ENCODE data around the gene MUC4.
"Not testable (repeated sequence)": the region's sequence is repeated elsewhere in the genome, so short reads cannot be mapped to it uniquely, and the experiment has no call there.

MUC4 gene

DNA sequence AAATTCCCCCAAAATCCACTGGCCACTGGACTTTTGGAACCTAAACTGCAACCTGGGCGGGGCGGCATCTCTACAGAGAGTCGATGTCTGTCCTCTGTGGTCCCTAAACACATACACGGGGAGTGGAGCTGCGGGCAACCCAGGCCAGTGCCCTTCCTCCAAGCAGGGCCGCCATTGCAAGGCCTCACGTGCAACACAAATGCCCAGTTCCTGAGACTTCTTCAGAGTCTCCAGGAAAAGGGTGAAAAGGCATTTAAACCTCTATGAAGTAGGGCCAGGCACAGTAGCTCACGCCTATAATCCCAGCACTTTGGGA is 4.9 kb downstream of the MUC4 start:
- TF ChIP-seq, protein P1, sequence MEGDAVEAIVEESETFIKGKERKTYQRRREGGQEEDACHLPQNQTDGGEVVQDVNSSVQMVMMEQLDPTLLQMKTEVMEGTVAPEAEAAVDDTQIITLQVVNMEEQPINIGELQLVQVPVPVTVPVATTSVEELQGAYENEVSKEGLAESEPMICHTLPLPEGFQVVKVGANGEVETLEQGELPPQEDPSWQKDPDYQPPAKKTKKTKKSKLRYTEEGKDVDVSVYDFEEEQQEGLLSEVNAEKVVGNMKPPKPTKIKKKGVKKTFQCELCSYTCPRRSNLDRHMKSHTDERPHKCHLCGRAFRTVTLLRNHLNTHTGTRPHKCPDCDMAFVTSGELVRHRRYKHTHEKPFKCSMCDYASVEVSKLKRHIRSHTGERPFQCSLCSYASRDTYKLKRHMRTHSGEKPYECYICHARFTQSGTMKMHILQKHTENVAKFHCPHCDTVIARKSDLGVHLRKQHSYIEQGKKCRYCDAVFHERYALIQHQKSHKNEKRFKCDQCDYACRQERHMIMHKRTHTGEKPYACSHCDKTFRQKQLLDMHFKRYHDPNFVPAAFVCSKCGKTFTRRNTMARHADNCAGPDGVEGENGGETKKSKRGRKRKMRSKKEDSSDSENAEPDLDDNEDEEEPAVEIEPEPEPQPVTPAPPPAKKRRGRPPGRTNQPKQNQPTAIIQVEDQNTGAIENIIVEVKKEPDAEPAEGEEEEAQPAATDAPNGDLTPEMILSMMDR (IDR thresholded peaks at IDR 0.05; ENCODE audit: insufficient read depth, low read length): no peak
- TF ChIP-seq SPI1 (IDR thresholded peaks at IDR 0.05; ENCODE audit: borderline replicate concordance, low read depth): no peak
- TF ChIP-seq GABPA (IDR thresholded peaks at IDR 0.05; ENCODE audit: low read depth): no peak
- no peak for TF ChIP-seq POLR2AphosphoS5 (IDR thresholded peaks at IDR 0.05; ENCODE audit: low read depth)
- TF ChIP-seq, protein P2, sequence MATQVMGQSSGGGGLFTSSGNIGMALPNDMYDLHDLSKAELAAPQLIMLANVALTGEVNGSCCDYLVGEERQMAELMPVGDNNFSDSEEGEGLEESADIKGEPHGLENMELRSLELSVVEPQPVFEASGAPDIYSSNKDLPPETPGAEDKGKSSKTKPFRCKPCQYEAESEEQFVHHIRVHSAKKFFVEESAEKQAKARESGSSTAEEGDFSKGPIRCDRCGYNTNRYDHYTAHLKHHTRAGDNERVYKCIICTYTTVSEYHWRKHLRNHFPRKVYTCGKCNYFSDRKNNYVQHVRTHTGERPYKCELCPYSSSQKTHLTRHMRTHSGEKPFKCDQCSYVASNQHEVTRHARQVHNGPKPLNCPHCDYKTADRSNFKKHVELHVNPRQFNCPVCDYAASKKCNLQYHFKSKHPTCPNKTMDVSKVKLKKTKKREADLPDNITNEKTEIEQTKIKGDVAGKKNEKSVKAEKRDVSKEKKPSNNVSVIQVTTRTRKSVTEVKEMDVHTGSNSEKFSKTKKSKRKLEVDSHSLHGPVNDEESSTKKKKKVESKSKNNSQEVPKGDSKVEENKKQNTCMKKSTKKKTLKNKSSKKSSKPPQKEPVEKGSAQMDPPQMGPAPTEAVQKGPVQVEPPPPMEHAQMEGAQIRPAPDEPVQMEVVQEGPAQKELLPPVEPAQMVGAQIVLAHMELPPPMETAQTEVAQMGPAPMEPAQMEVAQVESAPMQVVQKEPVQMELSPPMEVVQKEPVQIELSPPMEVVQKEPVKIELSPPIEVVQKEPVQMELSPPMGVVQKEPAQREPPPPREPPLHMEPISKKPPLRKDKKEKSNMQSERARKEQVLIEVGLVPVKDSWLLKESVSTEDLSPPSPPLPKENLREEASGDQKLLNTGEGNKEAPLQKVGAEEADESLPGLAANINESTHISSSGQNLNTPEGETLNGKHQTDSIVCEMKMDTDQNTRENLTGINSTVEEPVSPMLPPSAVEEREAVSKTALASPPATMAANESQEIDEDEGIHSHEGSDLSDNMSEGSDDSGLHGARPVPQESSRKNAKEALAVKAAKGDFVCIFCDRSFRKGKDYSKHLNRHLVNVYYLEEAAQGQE (IDR thresholded peaks at IDR 0.05; ENCODE audit: insufficient replicate concordance, low read depth): no peak
- H3K27me3 ChIP-seq (ENCODE audit: insufficient read depth, poor library complexity, severe bottlenecking): peaks cover 7% of the 10 kb centered on the region

DNA sequence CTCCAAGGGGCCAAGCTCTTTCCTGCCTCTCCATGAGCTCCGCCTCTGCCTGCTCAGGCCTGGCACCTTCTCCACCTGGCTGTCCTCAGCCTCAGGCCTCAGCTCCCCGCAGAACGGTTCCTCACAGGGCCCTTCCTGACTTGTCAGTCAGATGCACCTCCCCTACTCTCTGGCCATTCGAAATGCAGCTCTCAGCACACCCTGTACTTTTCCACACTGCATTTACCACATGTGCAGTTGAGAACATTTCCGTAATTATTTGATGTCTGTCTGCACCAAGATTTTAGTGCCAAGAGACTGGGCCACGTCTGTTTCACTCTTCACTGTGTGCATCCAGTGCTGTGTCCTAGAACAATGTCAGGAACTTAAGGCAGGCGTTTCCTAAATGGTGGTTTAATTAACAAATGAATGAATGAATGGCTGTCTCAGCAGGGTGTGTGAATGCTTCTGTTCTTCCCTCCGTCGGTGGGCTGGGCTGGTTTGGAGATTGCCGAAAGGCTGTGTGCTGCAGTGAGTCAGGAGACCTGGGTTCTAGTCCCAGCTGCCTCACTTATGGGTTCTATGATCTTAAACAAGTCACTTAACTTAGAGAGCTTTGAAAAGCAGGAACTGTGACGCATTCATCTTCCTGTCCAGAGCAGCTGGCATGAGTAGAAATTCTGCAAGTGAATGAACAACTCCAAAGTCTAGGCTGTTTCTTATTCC is 5.4 kb downstream of the MUC4 start:
- H3K4me3 ChIP-seq (replicated peaks; ENCODE audit: insufficient read depth, low read length): no peak overlapping the region
- no peak for DNase-seq (ENCODE audit: low read depth in 1 of 2, low spot score in 1 of 2)
- H3K27me3 ChIP-seq (ENCODE audit: insufficient read depth, poor library complexity, severe bottlenecking): peaks cover 7% of the 10 kb centered on the region
- TF ChIP-seq, protein P1 (IDR thresholded peaks at IDR 0.05; ENCODE audit: insufficient read depth, low read length): no peak
- TF ChIP-seq SPI1 (IDR thresholded peaks at IDR 0.05; ENCODE audit: borderline replicate concordance, low read depth) (no peak), GABPA (IDR thresholded peaks at IDR 0.05; ENCODE audit: low read depth) (no peak)
- TF ChIP-seq, protein P2 (IDR thresholded peaks at IDR 0.05; ENCODE audit: insufficient replicate concordance, low read depth): no peak
- no peak overlapping the region for H3K27ac ChIP-seq (replicated peaks)

More for the DNA sequence above, 4.9 kb downstream of the MUC4 start:
- H3K4me3 ChIP-seq (replicated peaks; ENCODE audit: insufficient read depth, low read length): no peak overlapping the region
- no peak for DNase-seq (ENCODE audit: low read depth in 1 of 2, low spot score in 1 of 2)
- no peak overlapping the region for H3K27ac ChIP-seq (replicated peaks)

DNA sequence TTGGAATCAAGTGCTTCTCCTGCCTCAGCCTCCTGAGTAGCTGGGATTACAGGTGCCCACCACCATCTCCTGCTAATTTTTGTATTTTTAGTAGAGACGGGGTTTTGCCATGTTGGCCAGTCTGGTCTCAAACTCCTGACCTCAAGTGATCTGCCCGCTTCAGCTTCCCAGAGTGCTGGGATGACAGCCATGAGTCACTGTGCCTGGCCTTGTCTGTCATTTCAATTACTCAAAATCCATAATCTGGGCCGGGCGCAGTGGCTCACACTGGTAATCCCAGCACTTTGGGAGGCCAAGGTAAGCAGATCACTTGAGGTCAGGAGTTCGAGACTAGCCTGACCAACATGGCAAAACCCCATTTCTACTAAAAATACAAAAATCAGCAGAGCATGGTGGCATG is 6.1 kb downstream of the MUC4 start:
- not testable (repeated sequence) for H3K27me3 ChIP-seq (ENCODE audit: insufficient read depth, poor library complexity, severe bottlenecking); H3K4me3 ChIP-seq (replicated peaks; ENCODE audit: insufficient read depth, low read length); DNase-seq (ENCODE audit: low read depth in 1 of 2, low spot score in 1 of 2); H3K27ac ChIP-seq (replicated peaks)

DNA sequence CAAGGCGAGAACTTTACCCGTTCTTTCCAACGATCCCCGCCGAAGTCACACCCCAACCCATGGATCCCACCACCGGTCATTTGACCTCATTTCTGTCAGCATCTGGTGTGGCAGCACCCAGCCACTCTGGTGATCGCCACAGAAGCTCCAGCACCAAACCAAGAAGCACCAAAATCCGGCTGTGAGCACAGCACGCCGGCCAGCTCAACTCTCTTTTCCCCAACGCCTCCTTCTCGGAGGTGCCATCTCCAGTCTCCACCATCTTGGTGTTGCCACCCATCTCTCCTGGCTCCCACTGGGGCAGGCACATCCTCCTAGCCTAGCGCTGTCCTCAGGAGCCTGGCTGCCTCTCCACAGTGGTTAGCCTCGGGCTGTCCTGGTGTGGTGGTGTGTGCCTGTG is 6.5 kb downstream of the MUC4 start:
- Histone ChIP-seq H3K4me3 (replicated peaks; ENCODE audit: insufficient read depth, low read length) (no peak overlapping the region), H3K27ac (replicated peaks) (no peak overlapping the region), H3K27me3 (ENCODE audit: insufficient read depth, poor library complexity, severe bottlenecking) (peaks cover 7% of the 10 kb centered on the region)
- TF ChIP-seq, protein P2 (IDR thresholded peaks at IDR 0.05; ENCODE audit: insufficient replicate concordance, low read depth): no peak
- TF ChIP-seq SPI1 (IDR thresholded peaks at IDR 0.05; ENCODE audit: borderline replicate concordance, low read depth) (no peak), GABPA (IDR thresholded peaks at IDR 0.05; ENCODE audit: low read depth) (no peak), POLR2AphosphoS5 (IDR thresholded peaks at IDR 0.05; ENCODE audit: low read depth) (no peak)
- TF ChIP-seq, protein P1 (IDR thresholded peaks at IDR 0.05; ENCODE audit: insufficient read depth, low read length): no peak
- DNase-seq (ENCODE audit: low read depth in 1 of 2, low spot score in 1 of 2): no peak
